Karpas-422 (cell line): ENCODE measurements around the gene NKX2-4. TPM values are rescaled to one million over a fixed set of nuclear protein-coding genes. Genes with fewer than 3 reads are reported as not detected.

Source experiments
- DNase-seq: peaks from one replicate; pipeline ENCODE4 v3.0.0-alpha.2; 2015
- H2AFZ ChIP-seq: fragments of 200-600 bp; sonication (generic); 2 replicates; pipeline ENCODE4 v1.6.1; 2014; ENCODE audit warnings: antibody characterized with exemption, low read length, mixed read lengths
- H3K27ac ChIP-seq: fragments of 200-600 bp; sonication (generic); 2 replicates; pipeline ENCODE4 v1.5.1; 2014; ENCODE audit warnings: mild to moderate bottlenecking, low read length, moderate library complexity
- H3K27me3 ChIP-seq: fragments of 200-600 bp; sonication (generic); 2 replicates; pipeline ENCODE4 v1.6.1; 2014; ENCODE audit warnings: low read length, mixed read lengths
- H3K36me3 ChIP-seq: fragments of 200-600 bp; sonication (generic); 2 replicates; pipeline ENCODE4 v1.6.1; 2014; ENCODE audit warnings: low read length, mixed read lengths; ENCODE audit not compliant: insufficient read depth
- H3K4me1 ChIP-seq: fragments of 200-600 bp; sonication (generic); 2 replicates; pipeline ENCODE4 v1.6.1; 2014; ENCODE audit warnings: mild to moderate bottlenecking, low read length, mixed read lengths
- H3K4me2 ChIP-seq: fragments of 200-600 bp; sonication (generic); 2 replicates; pipeline ENCODE4 v1.6.1; 2014; ENCODE audit warnings: low read length, low read depth, mild to moderate bottlenecking; ENCODE audit not compliant: poor library complexity, severe bottlenecking
- H3K4me3 ChIP-seq: fragments of 200-600 bp; sonication (generic); 2 replicates; pipeline ENCODE4 v1.5.1; 2014; ENCODE audit warnings: mild to moderate bottlenecking, antibody characterized with exemption, low read length, mixed read lengths
- H3K79me2 ChIP-seq: fragments of 200-600 bp; sonication (generic); 2 replicates; pipeline ENCODE4 v1.6.1; 2014; ENCODE audit warnings: mild to moderate bottlenecking, low read length, mixed read lengths
- H3K9ac ChIP-seq: fragments of 200-600 bp; sonication (generic); 2 replicates; pipeline ENCODE4 v1.6.0; 2014; ENCODE audit warnings: low read length
- H3K9me2 ChIP-seq: fragments of 200-600 bp; sonication (generic), shearing (Covaris generic); replicated peaks from 2 replicates; pipeline ENCODE4 v1.6.0; 2014; ENCODE audit warnings: mild to moderate bottlenecking, low read length, moderate library complexity; ENCODE audit not compliant: insufficient read depth
- H3K9me3 ChIP-seq: fragments of 300-700, 200-600 bp; sonication (generic); 2 replicates; pipeline ENCODE4 v1.6.1; 2014; ENCODE audit warnings: low read length, mixed read lengths
- H4K20me1 ChIP-seq: fragments of 200-600 bp; sonication (generic); 2 replicates; pipeline ENCODE4 v1.6.1; 2014; ENCODE audit warnings: mild to moderate bottlenecking, antibody characterized with exemption, low read length, low read depth; ENCODE audit not compliant: insufficient read depth
- total RNA-seq: library from RNA; depleted of rRNA; stranded (reverse); fragments of >200 nt; shearing (Covaris generic); gene quantifications from 2 replicates; pipeline ENCODE4 v1.2.3, GENCODE V29; 2014; ENCODE audit warnings: low replicate concordance

The NKX2-4 gene
- total RNA-seq, 1 experiment from 2014 or later = not detected

GRCh38 chr20:21391185-21391971 lies 5.9 kb downstream of the NKX2-4 start:
- Histone ChIP-seq H4K20me1 (no peaks in the 10 kb centered on the region), H3K9me2 (no peaks in the 10 kb centered on the region), H2AFZ (no peak overlapping the region), H3K4me1 (peaks cover 4% of the 10 kb centered on the region; the same call in 1 of the 2 replicates), H3K79me2 (no peaks in the 10 kb centered on the region), H3K9ac (no peak overlapping the region), H3K27me3 (no peaks in the 10 kb centered on the region), H3K27ac (no peak overlapping the region), H3K4me3 (no peak overlapping the region), H3K9me3 (no peaks in the 10 kb centered on the region), H3K4me2 (no peak overlapping the region), H3K36me3 (peaks cover 8% of the 10 kb centered on the region; the same call in 1 of the 2 replicates)
- DNase-seq = no peak

- no peak overlapping the region for H3K27ac ChIP-seq
- no peaks in the 10 kb centered on the region for H3K9me3 ChIP-seq
- H3K9ac ChIP-seq = no peak overlapping the region
- peaks cover 4% of the 10 kb centered on the region; the same call in 1 of the 2 replicates for H3K4me1 ChIP-seq
- no peaks in the 10 kb centered on the region for H3K27me3 ChIP-seq
- peaks cover 13% of the 10 kb centered on the region; the same call in 1 of the 2 replicates for H3K36me3 ChIP-seq
- no peak overlapping the region for H3K4me2 ChIP-seq
- H3K79me2 ChIP-seq = no peaks in the 10 kb centered on the region
- no peak for DNase-seq
- H3K9me2 ChIP-seq = no peaks in the 10 kb centered on the region
- no peak overlapping the region for H2AFZ ChIP-seq
- no peak overlapping the region for H3K4me3 ChIP-seq
- no peaks in the 10 kb centered on the region for H4K20me1 ChIP-seq
Observed at GRCh38 chr20:21390768-21391167, 6.6 kb downstream of the NKX2-4 start.

GRCh38 chr20:21389368-21389767 lies 8.0 kb downstream of the NKX2-4 start:
- no peaks in the 10 kb centered on the region for H3K9me3 ChIP-seq
- H2AFZ ChIP-seq = no peak overlapping the region
- peaks cover 4% of the 10 kb centered on the region; the same call in 1 of the 2 replicates for H3K4me1 ChIP-seq
- no peak overlapping the region for H3K27ac ChIP-seq
- no peak for DNase-seq
- no peak overlapping the region for H3K9ac ChIP-seq
- H3K4me2 ChIP-seq = no peak overlapping the region
- peaks cover 18% of the 10 kb centered on the region; the same call in 1 of the 2 replicates for H3K36me3 ChIP-seq
- H3K27me3 ChIP-seq = no peaks in the 10 kb centered on the region
- no peaks in the 10 kb centered on the region for H4K20me1 ChIP-seq
- no peak overlapping the region for H3K4me3 ChIP-seq
- no peaks in the 10 kb centered on the region for H3K79me2 ChIP-seq
- no peaks in the 10 kb centered on the region for H3K9me2 ChIP-seq

- H3K4me1 ChIP-seq = peaks cover 4% of the 10 kb centered on the region; the same call in 1 of the 2 replicates
- no peaks in the 10 kb centered on the region for H3K9me2 ChIP-seq
- peaks cover 20% of the 10 kb centered on the region; the same call in 1 of the 2 replicates for H3K36me3 ChIP-seq
- H4K20me1 ChIP-seq = no peaks in the 10 kb centered on the region
- H3K27ac ChIP-seq = no peak overlapping the region
- H3K4me3 ChIP-seq = no peak overlapping the region
- no peaks in the 10 kb centered on the region for H3K79me2 ChIP-seq
- H3K4me2 ChIP-seq = no peak overlapping the region
- no peak for DNase-seq
- no peaks in the 10 kb centered on the region for H3K9me3 ChIP-seq
- no peaks in the 10 kb centered on the region for H3K27me3 ChIP-seq
- H2AFZ ChIP-seq = no peak overlapping the region
- no peak overlapping the region for H3K9ac ChIP-seq
Observed at GRCh38 chr20:21388566-21388965, 8.8 kb downstream of the NKX2-4 start.

DNA sequence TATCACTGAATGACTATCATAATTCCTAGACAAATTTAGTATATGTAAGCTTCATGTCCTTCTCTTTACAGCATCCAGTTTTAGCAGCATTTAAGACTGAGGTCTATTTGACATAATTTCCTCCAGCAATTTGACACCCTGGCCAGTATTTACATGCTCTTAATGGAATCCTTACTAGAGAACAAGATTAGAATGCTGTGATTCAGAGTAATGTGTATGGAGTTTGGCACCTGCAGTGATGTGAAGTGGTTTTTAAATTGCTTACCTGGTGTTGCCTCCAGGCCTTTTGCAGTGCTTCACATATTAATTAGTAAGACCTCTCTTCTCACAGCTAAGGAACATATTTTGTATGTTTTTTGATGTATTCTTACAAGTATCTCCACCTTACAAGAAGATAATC lies 9.8 kb downstream of the NKX2-4 start:
- Histone ChIP-seq H4K20me1 (no peaks in the 10 kb centered on the region), H3K9ac (no peak overlapping the region), H3K9me3 (no peaks in the 10 kb centered on the region), H3K27ac (no peak overlapping the region), H3K27me3 (no peaks in the 10 kb centered on the region), H3K36me3 (peaks cover 22% of the 10 kb centered on the region; the same call in 1 of the 2 replicates), H2AFZ (no peak overlapping the region), H3K4me3 (no peak overlapping the region), H3K79me2 (no peaks in the 10 kb centered on the region), H3K4me2 (no peak overlapping the region), H3K9me2 (no peaks in the 10 kb centered on the region), H3K4me1 (peaks cover 4% of the 10 kb centered on the region; the same call in 1 of the 2 replicates)
- DNase-seq = no peak

DNA sequence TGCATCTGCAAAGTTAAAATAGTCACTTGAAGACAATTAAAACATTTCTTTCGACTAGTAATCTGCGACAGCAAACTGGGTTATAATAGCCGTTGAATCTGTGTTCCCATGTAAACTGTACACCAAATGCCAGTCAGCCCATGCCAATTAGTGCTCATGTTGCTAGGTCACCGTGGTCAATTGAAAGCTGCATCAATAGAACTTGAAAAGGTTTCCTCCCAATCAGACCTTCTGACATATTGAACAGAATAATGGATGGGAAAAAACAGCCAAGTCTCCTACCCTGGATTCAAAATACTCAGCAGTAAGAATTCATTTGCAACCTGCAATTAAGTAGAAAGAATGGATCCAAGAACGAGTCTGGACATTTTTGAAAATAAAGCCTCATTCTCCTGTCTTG lies 11.2 kb downstream of the NKX2-4 start:
- Histone ChIP-seq H3K4me3 (no peak overlapping the region), H3K27ac (no peak overlapping the region), H3K79me2 (no peaks in the 10 kb centered on the region), H3K27me3 (no peaks in the 10 kb centered on the region), H3K9ac (no peak overlapping the region), H2AFZ (no peak overlapping the region), H3K9me2 (no peaks in the 10 kb centered on the region), H3K36me3 (peaks cover 28% of the 10 kb centered on the region; the same call in 1 of the 2 replicates), H3K4me1 (peaks cover 18% of the 10 kb centered on the region), H3K9me3 (no peaks in the 10 kb centered on the region), H4K20me1 (no peaks in the 10 kb centered on the region), H3K4me2 (no peak overlapping the region)
- DNase-seq = no peak

- H3K36me3 ChIP-seq = peaks cover 28% of the 10 kb centered on the region; the same call in 1 of the 2 replicates
Observed at GRCh38 chr20:21384308-21384892, 12.9 kb downstream of the NKX2-4 start.

GRCh38 chr20:21381619-21382018 lies 15.7 kb downstream of the NKX2-4 start:
- Histone ChIP-seq H3K27ac (no peak overlapping the region), H3K9me3 (no peaks in the 10 kb centered on the region), H4K20me1 (no peaks in the 10 kb centered on the region), H3K4me3 (no peak overlapping the region), H3K36me3 (peaks cover 20% of the 10 kb centered on the region; the same call in 1 of the 2 replicates), H3K9ac (no peak overlapping the region), H3K27me3 (no peaks in the 10 kb centered on the region), H2AFZ (no peak overlapping the region), H3K4me2 (peak overlapping the region; percentile 9), H3K79me2 (peaks cover 35% of the 10 kb centered on the region), H3K4me1 (peaks cover 20% of the 10 kb centered on the region), H3K9me2 (no peaks in the 10 kb centered on the region)
- DNase-seq = no peak

More at GRCh38 chr20:21384308-21384892, 12.9 kb downstream of the NKX2-4 start:
- peaks cover 12% of the 10 kb centered on the region; the same call in 1 of the 2 replicates for H3K79me2 ChIP-seq
- H3K4me3 ChIP-seq = no peak overlapping the region
- H3K9me2 ChIP-seq = no peaks in the 10 kb centered on the region
- H3K9me3 ChIP-seq = no peaks in the 10 kb centered on the region
- DNase-seq = no peak
- no peak overlapping the region for H3K9ac ChIP-seq
- H3K27ac ChIP-seq = no peak overlapping the region
- no peaks in the 10 kb centered on the region for H4K20me1 ChIP-seq
- no peaks in the 10 kb centered on the region for H3K27me3 ChIP-seq
- no peak overlapping the region for H3K4me2 ChIP-seq
- peaks cover 24% of the 10 kb centered on the region for H3K4me1 ChIP-seq
- H2AFZ ChIP-seq = no peak overlapping the region
